HG03196 (cell line): ENCODE measurements around the gene MAN2A2.
A peak's percentile ranks its signal among the peaks of the same experiment; 100 is the strongest.
"Not testable (repeated sequence)": the region's sequence is repeated elsewhere in the genome, so short reads cannot be mapped to it uniquely, and the experiment has no call there.

Source experiments
- ATAC-seq: cut with Tn5 transposase; IDR thresholded peaks from one replicate; pipeline ENCODE4 v1.9.1; 2021; ENCODE audit not compliant: unreplicated experiment

The MAN2A2 gene

DNA sequence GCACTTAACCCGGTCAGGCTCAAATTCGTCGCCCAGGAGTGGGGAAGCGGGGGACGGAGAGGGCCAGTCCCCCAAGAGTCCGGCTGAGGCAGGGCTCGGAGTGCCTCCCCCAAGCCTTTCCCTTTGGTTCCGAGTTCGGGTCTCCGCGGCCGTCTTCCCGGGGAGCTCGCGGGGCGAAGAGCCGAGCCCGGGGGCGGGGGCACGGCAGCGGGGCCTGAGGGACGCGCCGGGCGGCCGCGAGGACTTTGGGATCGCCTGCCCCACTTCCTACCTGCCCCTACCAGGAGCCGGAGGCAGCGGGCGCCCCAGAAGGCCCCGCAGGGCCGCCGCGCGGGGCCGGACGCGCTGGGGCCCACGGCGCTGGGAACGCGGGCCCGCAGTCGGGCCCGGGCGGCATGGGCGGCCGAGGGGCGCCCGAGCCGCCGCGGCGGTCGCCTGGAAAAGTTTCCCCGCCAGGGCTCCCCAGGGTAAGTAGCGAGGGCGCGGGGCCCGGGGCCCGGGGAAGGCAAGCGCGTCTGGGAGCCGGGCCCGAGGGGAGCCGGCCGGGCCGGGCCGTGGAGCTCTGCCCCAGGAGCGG lies 31.9 kb upstream of the MAN2A2 start:
- no peak for ATAC-seq

- ATAC-seq, result no peak
Measured at GRCh38 chr15:90871716-90872485, 31.2 kb upstream of the MAN2A2 start.

DNA sequence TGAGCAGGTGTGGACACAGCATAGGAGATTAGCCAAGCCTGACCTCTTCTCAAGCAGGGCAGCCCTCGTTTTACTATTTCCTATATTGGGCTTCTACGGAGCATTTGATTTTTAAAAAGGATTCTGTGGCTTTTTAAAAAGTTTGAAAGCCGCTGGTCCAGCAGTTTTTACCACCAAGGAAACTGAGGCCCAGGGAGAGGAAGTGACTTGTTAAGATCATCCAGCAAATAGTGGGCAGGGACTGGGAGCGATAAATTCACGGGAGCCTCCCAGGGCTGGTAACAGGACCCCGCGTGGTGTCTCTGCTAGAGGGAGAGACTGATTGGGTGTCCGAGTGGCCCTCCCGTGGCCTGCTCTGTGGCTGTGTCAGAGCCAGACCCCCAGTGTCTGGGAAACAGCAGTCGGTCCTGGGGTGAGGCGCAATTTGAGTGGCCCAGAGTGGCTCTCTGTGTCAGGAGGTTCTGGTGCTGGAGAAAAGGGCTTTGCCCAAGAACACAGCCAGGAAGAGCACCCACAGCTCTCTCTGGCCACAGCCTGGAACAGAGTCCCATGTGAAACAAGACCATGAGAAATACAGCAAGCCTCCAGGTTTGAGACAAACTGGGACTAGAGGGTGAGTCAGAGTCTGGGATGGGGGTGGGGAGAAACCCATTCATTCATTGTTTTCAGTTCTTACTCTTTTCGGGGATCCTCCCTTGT lies 30.5 kb upstream of the MAN2A2 start:
- ATAC-seq, result peak; percentile 29

GRCh38 chr15:90873488-90873997 lies 29.6 kb upstream of the MAN2A2 start:
- no peak for ATAC-seq

GRCh38 chr15:90873998-90874605 lies 29.0 kb upstream of the MAN2A2 start:
- no peak for ATAC-seq

GRCh38 chr15:90874986-90875385 lies 28.1 kb upstream of the MAN2A2 start:
- ATAC-seq, result not testable (repeated sequence)

DNA sequence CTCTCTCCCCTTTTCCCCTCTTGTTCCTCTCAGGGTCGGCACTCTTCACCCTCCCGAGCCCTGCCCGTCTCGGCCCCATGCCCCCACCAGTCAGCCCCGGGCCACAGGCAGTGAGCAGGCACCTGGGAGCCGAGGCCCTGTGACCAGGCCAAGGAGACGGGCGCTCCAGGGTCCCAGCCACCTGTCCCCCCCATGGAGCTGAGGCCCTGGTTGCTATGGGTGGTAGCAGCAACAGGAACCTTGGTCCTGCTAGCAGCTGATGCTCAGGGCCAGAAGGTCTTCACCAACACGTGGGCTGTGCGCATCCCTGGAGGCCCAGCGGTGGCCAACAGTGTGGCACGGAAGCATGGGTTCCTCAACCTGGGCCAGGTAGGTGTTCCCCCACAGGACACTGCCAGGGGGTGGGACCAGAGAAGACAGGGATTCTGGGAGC lies 27.5 kb upstream of the MAN2A2 start:
- no peak for ATAC-seq

GRCh38 chr15:90876046-90876445 lies 27.1 kb upstream of the MAN2A2 start:
- ATAC-seq, result no peak

DNA sequence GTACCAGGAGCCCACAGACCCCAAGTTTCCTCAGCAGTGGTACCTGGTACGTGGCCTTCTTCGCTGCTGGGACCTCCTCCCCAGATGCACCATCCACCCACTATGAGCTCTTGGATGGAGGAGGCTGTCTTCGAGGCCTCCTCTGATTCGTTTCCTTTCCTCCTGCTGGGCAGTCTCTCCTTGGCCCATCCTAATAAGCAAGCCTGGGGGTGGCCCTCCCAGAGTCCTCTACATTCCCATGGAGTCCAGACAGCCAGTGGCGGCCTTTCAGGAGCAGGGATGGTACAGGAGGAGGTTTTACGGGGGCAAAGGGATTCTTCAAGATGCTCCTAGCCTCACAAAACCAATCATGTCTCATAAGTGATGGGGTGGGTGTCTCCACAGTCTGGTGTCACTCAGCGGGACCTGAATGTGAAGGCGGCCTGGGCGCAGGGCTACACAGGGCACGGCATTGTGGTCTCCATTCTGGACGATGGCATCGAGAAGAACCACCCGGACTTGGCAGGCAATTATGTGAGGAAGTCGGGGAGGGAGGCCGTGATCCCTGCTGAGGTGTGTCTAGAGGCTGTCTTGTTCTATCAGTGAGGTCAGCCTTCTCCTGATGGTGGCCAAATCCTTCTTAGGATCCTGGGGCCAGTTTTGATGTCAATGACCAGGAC lies 26.5 kb upstream of the MAN2A2 start:
- no peak for ATAC-seq

GRCh38 chr15:90877315-90877714 lies 25.8 kb upstream of the MAN2A2 start:
- no peak for ATAC-seq

DNA sequence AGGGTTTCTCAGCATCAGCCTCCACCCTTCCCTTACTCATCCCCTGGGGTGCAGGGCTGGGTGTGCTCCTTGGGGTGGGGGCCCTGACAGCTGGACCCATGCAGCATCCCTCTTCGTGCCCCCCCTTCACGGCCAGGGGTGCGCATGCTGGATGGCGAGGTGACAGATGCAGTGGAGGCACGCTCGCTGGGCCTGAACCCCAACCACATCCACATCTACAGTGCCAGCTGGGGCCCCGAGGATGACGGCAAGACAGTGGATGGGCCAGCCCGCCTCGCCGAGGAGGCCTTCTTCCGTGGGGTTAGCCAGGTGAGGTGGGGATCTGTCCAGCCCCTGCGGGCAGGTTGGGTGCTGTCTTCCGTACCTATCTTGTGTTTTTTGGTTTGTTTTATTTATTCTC lies 25.1 kb upstream of the MAN2A2 start:
- no peak for ATAC-seq

- no peak for ATAC-seq
Measured at GRCh38 chr15:90878660-90879059, 24.4 kb upstream of the MAN2A2 start.

GRCh38 chr15:90879730-90880366 lies 23.3 kb upstream of the MAN2A2 start:
- ATAC-seq, result no peak

DNA sequence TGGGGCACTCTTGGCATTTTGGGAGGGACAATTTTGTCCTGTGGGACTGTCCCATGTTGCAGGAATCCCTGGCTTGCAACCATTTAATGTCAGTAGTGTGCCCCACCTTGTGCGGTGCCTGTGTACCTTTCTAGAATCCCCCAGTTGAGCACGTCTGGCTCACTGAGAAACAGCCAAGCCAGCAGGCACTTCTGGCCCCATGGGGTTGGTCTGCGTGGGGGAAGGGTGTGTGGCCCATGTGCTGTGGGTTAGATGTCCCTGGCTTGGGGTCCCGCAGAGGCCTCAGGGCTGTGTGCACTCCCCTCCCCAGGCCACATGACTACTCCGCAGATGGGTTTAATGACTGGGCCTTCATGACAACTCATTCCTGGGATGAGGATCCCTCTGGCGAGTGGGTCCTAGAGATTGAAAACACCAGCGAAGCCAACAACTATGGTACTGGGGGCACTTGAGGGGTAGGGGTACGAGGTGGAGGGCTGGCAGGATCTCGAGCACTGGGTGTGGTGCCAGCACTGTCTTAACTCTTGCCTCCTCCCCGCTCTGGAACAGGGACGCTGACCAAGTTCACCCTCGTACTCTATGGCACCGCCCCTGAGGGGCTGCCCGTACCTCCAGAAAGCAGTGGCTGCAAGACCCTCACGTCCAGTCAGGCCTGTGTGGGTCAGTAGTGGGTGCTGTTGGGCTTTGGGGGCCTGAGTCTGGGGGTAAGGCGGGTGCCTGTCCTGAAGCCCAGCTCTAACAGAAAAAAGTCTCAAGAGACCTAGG lies 22.5 kb upstream of the MAN2A2 start:
- no peak for ATAC-seq

- ATAC-seq, result no peak
Measured at GRCh38 chr15:90881181-90881977, 21.7 kb upstream of the MAN2A2 start.

- no peak for ATAC-seq
Measured at GRCh38 chr15:90881978-90882721, 21.0 kb upstream of the MAN2A2 start.

GRCh38 chr15:90882781-90883525 lies 20.1 kb upstream of the MAN2A2 start:
- ATAC-seq, result no peak
